K562 (cell line): ENCODE data around the gene GAB2. TPM values are rescaled to one million over a fixed set of nuclear protein-coding genes. Genes with fewer than 3 reads are reported as not detected.

Source experiments
- AFF1 ChIP-seq, 2 experiments: fragments of 450-650 bp; IDR thresholded peaks; 2 replicates each; pipeline ENCODE4 v1.6.1; 2018; ENCODE audit warnings: mild to moderate bottlenecking in 2 of 2, low read depth in 1 of 2; ENCODE audit not compliant: partially characterized antibody in 2 of 2
- CBFB ChIP-seq: sonication (generic); formaldehyde crosslinking; IDR thresholded peaks from 2 replicates; pipeline ENCODE4 v1.4.0; 2020; ENCODE audit warnings: mild to moderate bottlenecking, missing genetic modification reagents
- COPS2 ChIP-seq: fragments of 450-650 bp; conservative IDR thresholded peaks from 2 replicates; pipeline ENCODE4 v1.6.1; 2016; ENCODE audit warnings: mild to moderate bottlenecking, moderate library complexity
- CUX1 ChIP-seq: fragments of 200-800 bp; sonication (Bioruptor generic); IDR thresholded peaks from 2 replicates; pipeline ENCODE4 v1.6.1; 2016; ENCODE audit warnings: missing genetic modification characterization, missing compliant biosample characterization
- GTF2F1 ChIP-seq: IDR thresholded peaks from 2 replicates; pipeline ENCODE4 v1.6.1; 2011; ENCODE audit warnings: low read depth, low read length, improper control_type of control experiment
- HDAC3 ChIP-seq: fragments of 450-650 bp; IDR thresholded peaks from 2 replicates; pipeline ENCODE4 v1.6.1; 2018; ENCODE audit warnings: borderline replicate concordance, mild to moderate bottlenecking, moderate library complexity; ENCODE audit not compliant: partially characterized antibody
- HNRNPH1 ChIP-seq: fragments of 200-400 bp; formaldehyde crosslinking; optimal IDR thresholded peaks from 2 replicates; pipeline ENCODE3; 2017; ENCODE audit warnings: low read depth, mild to moderate bottlenecking, low read length, moderate library complexity
- PHF20 ChIP-seq: fragments of 450-650 bp; IDR thresholded peaks from 2 replicates; pipeline ENCODE4 v1.6.1; 2018; ENCODE audit not compliant: partially characterized antibody
- POLR2A ChIP-seq: fragments of 450-650 bp; conservative IDR thresholded peaks from 2 replicates; pipeline ENCODE4 v1.6.1; 2016
- RBM17 ChIP-seq: fragments of 200-400 bp; formaldehyde crosslinking; IDR thresholded peaks from 2 replicates; pipeline ENCODE4 v1.6.1; 2017; ENCODE audit warnings: low read depth, mild to moderate bottlenecking, low read length, borderline replicate concordance
- RHOXF2B ChIP-seq: fragments of 250-450 bp; sonication (Bioruptor Pico); conservative IDR thresholded peaks from 2 replicates; pipeline ENCODE4 v1.5.1; 2021
- RREB1 ChIP-seq: fragments of 250-450 bp; sonication (Bioruptor Pico); IDR thresholded peaks from 2 replicates; pipeline ENCODE4 v1.4.0; 2020
- SMAD3 ChIP-seq: fragments of 450-650 bp; formaldehyde crosslinking; conservative IDR thresholded peaks from 2 replicates; pipeline ENCODE4 v1.4.0; 2020; ENCODE audit warnings: mild to moderate bottlenecking
- ZNF561 ChIP-seq: fragments of 450-650 bp; formaldehyde crosslinking; conservative IDR thresholded peaks from 2 replicates; pipeline ENCODE4 v1.4.0; 2020; ENCODE audit warnings: mild to moderate bottlenecking, moderate library complexity
- polyA plus RNA-seq, 8 experiments: library from polyadenylated mRNA; depleted of rRNA in 4 of 8; stranded (reverse) in 5 of 8; unstranded in 3 of 8; fragments of >200 nt; fragmentation: Nextera tagmentation in 2 of 8; fragmentation: Illumina TruSeq in 1 of 8; extraction: Ambion mirVana in 2 of 8; extraction: Trizol in 1 of 8; gene quantifications; 2 replicates each; pipeline versions ENCODE4 v1.2.1 to v1.2.3, GENCODE V29; 2011 to 2014; ENCODE audit warnings: inconsistent platforms in 1 of 8, missing spikeins in 1 of 8
- total RNA-seq, 7 experiments: library from RNA; depleted of rRNA in 6 of 7; stranded (reverse); fragments of >200 nt in 6 of 7; fragmentation: Illumina TruSeq in 2 of 7; extraction: Trizol in 2 of 7; gene quantifications; 2 replicates each; pipeline versions ENCODE4 v1.2.1 to v1.2.3, GENCODE V29; 2011 to 2021; ENCODE audit warnings: low replicate concordance in 1 of 7

GAB2 gene
- total and polyA plus RNA-seq, 9 of the 15 experiments (the other 6 are each of a cell fraction or from before 2014, with no cell fraction given), result 2.3 to 35.2 (median 16.1) TPM

- TF ChIP-seq AFF1 (IDR thresholded peaks at IDR 0.05; ENCODE audit: low read depth in 1 of 2, partially characterized antibody in 2 of 2) (no peak), RBM17 (no peak), RHOXF2B (CRISPR knock-in tag) (0 out of 2 replicates have a peak, but pooled peaks have one; percentile 57), HNRNPH1 (no peak), RREB1 (CRISPR knock-in tag) (peak; percentile 33; the same call in 1 of the 2 replicates), CUX1 (CRISPR knock-in tag) (no peak), SMAD3 (0 out of 2 replicates have a peak, but pooled peaks have one; percentile 38), CBFB (CRISPR knock-in tag) (no peak), POLR2A (no peak), GTF2F1 (no peak), HDAC3 (no peak), PHF20 (no peak), ZNF561 (CRISPR knock-in tag) (no peak), COPS2 (no peak)
Observed at GRCh38 chr11:78284260-78284659, 133.4 kb downstream of the GAB2 start (continued).
